GM12878 (cell line): ENCODE measurements around the gene CENPH. TPM values are rescaled to one million over a fixed set of nuclear protein-coding genes. Genes with fewer than 3 reads are reported as not detected.

ENCODE experiments used
- ATF7 ChIP-seq: fragments of 450-650 bp; IDR thresholded peaks from 2 replicates; pipeline ENCODE4 v1.6.1; 2016; ENCODE audit warnings: low read depth, mild to moderate bottlenecking
- CBX3 ChIP-seq: fragments of 200-600 bp; sonication (generic); IDR thresholded peaks from 2 replicates; pipeline ENCODE4 v1.6.1; 2016; ENCODE audit warnings: low read depth, borderline replicate concordance
- PRDM15 ChIP-seq: fragments of 450-650 bp; formaldehyde crosslinking; IDR thresholded peaks from 2 replicates; pipeline ENCODE4 v1.4.0; 2020; ENCODE audit warnings: mild to moderate bottlenecking, moderate library complexity
- SMARCA5 ChIP-seq: fragments of 450-650 bp; IDR thresholded peaks from 2 replicates; pipeline ENCODE4 v1.6.1; 2017; ENCODE audit warnings: mild to moderate bottlenecking
- polyA plus RNA-seq, 11 experiments: library from polyadenylated mRNA; depleted of rRNA in 4 of 11; unstranded in 6 of 11; stranded (reverse) in 5 of 11; fragments of >200 nt; fragmentation: Nextera tagmentation in 4 of 11; fragmentation: Illumina TruSeq in 1 of 11; extraction: Ambion mirVana in 4 of 11; extraction: Trizol in 1 of 11; gene quantifications; 1 replicate in 1 of 11; 2 replicates in 10 of 11; pipeline versions ENCODE4 v1.2.1 to v1.2.3, GENCODE V29; 2011 to 2016; ENCODE audit warnings: inconsistent platforms in 2 of 11, missing spikeins in 2 of 11, low read depth in 1 of 11
- total RNA-seq, 4 experiments: library from RNA; depleted of rRNA in 3 of 4; stranded (reverse); fragments of >200 nt in 3 of 4; fragmentation: Illumina TruSeq in 1 of 4; extraction: Trizol in 1 of 4; gene quantifications; 2 replicates each; pipeline versions ENCODE4 v1.2.1 to v1.2.3, GENCODE V29; 2013 to 2021
- TF ChIP-seq, protein P1 (sequence below): IDR thresholded peaks from 2 replicates; pipeline ENCODE4 v1.6.1; 2012; ENCODE audit warnings: improper control_type of control experiment, low read depth, low read length; ENCODE audit not compliant: insufficient replicate concordance
- TF ChIP-seq, protein P2 (sequence below): fragments of 450-650 bp; IDR thresholded peaks from 2 replicates; pipeline ENCODE4 v1.6.1; 2017; ENCODE audit warnings: mild to moderate bottlenecking

CENPH gene
- total and polyA plus RNA-seq, 10 of the 15 experiments (the other 5 are each of a cell fraction or from before 2014, with no cell fraction given), result 7.3 to 65.6 (median 45.9) TPM

- TF ChIP-seq PRDM15 (CRISPR knock-in tag) (no peak), SMARCA5 (no peak), ATF7 (no peak), CBX3 (no peak)
- TF ChIP-seq, protein P1, sequence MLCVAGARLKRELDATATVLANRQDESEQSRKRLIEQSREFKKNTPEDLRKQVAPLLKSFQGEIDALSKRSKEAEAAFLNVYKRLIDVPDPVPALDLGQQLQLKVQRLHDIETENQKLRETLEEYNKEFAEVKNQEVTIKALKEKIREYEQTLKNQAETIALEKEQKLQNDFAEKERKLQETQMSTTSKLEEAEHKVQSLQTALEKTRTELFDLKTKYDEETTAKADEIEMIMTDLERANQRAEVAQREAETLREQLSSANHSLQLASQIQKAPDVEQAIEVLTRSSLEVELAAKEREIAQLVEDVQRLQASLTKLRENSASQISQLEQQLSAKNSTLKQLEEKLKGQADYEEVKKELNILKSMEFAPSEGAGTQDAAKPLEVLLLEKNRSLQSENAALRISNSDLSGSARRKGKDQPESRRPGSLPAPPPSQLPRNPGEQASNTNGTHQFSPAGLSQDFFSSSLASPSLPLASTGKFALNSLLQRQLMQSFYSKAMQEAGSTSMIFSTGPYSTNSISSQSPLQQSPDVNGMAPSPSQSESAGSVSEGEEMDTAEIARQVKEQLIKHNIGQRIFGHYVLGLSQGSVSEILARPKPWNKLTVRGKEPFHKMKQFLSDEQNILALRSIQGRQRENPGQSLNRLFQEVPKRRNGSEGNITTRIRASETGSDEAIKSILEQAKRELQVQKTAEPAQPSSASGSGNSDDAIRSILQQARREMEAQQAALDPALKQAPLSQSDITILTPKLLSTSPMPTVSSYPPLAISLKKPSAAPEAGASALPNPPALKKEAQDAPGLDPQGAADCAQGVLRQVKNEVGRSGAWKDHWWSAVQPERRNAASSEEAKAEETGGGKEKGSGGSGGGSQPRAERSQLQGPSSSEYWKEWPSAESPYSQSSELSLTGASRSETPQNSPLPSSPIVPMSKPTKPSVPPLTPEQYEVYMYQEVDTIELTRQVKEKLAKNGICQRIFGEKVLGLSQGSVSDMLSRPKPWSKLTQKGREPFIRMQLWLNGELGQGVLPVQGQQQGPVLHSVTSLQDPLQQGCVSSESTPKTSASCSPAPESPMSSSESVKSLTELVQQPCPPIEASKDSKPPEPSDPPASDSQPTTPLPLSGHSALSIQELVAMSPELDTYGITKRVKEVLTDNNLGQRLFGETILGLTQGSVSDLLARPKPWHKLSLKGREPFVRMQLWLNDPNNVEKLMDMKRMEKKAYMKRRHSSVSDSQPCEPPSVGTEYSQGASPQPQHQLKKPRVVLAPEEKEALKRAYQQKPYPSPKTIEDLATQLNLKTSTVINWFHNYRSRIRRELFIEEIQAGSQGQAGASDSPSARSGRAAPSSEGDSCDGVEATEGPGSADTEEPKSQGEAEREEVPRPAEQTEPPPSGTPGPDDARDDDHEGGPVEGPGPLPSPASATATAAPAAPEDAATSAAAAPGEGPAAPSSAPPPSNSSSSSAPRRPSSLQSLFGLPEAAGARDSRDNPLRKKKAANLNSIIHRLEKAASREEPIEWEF, result no peak
- TF ChIP-seq, protein P2, sequence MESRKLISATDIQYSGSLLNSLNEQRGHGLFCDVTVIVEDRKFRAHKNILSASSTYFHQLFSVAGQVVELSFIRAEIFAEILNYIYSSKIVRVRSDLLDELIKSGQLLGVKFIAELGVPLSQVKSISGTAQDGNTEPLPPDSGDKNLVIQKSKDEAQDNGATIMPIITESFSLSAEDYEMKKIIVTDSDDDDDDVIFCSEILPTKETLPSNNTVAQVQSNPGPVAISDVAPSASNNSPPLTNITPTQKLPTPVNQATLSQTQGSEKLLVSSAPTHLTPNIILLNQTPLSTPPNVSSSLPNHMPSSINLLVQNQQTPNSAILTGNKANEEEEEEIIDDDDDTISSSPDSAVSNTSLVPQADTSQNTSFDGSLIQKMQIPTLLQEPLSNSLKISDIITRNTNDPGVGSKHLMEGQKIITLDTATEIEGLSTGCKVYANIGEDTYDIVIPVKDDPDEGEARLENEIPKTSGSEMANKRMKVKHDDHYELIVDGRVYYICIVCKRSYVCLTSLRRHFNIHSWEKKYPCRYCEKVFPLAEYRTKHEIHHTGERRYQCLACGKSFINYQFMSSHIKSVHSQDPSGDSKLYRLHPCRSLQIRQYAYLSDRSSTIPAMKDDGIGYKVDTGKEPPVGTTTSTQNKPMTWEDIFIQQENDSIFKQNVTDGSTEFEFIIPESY, result no peak
- TF ChIP-seq, all 136 proteins: peak for 0
These were observed 31.3 kb upstream of the CENPH start (continued) for GRCh38 chr5:69158039-69158438.
